Brain pericyte (primary cell): ENCODE data around the gene C12orf43.

ENCODE experiments used
- DNase-seq: peaks from one replicate; pipeline ENCODE4 v3.0.0-alpha.2; 2012; ENCODE audit warnings: low read depth, low spot score

C12orf43 gene

DNA sequence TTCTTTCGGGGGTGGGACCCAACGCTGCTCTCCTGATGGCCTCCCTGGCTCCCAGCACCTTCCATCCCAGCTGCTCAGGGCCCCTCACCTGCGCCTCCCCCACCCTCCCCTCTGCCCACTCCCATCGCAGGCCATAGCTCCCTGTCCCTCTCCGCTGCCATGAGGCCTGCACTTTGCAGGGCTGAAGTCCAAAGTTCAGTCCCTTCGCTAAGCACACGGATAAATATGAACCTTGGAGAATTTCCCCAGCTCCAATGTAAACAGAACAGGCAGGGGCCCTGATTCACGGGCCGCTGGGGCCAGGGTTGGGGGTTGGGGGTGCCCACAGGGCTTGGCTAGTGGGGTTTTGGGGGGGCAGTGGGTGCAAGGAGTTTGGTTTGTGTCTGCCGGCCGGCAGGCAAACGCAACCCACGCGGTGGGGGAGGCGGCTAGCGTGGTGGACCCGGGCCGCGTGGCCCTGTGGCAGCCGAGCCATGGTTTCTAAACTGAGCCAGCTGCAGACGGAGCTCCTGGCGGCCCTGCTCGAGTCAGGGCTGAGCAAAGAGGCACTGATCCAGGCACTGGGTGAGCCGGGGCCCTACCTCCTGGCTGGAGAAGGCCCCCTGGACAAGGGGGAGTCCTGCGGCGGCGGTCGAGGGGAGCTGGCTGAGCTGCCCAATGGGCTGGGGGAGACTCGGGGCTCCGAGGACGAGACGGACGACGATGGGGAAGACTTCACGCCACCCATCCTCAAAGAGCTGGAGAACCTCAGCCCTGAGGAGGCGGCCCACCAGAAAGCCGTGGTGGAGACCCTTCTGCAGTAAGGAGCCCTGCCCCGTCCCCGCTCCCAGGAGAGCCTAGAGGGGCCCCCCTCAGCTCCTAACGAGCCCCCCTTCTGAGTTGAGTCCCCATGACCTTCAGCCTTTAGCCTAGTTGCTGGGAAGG, 37.7 kb downstream of the C12orf43 start, which contains the start of gene HNF1A:
Gene HNF1A, plus strand, starts transcription at position 248 of the 924 bp plus-strand sequence. Its CDS starts 226 bp downstream, at position 474.
- no peak for DNase-seq

GRCh38 chr12:120977531-120978295, 38.6 kb downstream of the C12orf43 start:
- DNase-seq = no peak

DNA sequence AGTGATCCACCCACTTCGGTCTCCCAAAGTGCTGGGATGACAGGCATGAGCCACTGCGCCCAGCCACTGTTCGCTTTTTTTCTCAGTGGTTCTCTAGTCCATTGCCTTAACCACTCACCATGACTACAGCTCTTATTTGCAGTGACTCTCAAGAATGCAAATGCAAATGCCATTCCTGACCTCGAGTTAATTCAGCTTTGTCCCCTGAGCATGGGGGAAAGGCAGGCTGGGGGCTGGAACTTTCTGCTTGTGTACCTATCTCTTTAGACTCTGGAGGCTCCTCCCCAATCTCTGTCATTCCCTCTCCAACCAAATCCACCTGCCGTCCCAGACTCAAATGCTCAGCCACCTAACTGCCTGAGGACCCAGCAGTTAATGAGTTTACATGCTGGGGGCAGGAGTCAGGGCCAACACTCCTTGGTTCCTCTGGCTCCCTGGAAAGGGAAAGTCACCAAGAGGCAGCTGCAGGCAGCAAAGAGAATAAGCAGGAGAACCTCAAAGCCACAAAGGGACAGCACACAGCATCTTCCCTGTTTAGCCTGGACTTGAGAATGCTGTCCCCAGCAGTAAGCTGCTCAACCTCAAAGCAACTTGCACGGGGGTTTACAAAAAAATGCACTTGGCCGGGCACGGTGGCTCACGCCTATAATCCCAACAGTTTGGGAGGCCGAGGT, 43.3 kb downstream of the C12orf43 start:
- no peak for DNase-seq

GRCh38 chr12:120971299-120972180, 44.7 kb downstream of the C12orf43 start:
- DNase-seq = no peak

DNA sequence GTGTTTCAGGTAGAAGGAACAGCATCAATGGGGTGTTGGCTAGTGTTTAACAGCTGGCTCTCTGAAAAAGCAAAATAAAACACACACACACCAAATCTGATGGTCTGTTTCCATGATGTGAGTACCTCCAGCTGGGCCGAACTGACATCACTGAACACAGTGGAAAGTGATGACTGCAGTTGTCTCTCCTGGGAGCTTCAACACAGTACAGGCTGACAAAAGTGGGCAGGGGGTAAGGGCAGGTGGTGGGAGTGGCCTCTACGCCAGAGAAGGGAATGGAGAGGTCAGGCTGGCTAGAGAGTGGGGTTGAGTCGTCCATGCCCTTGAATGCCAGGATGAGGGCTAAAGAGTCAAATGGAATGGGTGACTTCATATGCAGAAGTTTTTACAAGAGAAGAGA, 46.0 kb downstream of the C12orf43 start:
- DNase-seq = no peak

- DNase-seq = no peak
Observed at GRCh38 chr12:120965534-120966091, 50.7 kb downstream of the C12orf43 start.

- no peak for DNase-seq
Observed at GRCh38 chr12:120964298-120964697, 52.0 kb downstream of the C12orf43 start.

GRCh38 chr12:120962532-120963020, 53.7 kb downstream of the C12orf43 start:
- no peak for DNase-seq

DNA sequence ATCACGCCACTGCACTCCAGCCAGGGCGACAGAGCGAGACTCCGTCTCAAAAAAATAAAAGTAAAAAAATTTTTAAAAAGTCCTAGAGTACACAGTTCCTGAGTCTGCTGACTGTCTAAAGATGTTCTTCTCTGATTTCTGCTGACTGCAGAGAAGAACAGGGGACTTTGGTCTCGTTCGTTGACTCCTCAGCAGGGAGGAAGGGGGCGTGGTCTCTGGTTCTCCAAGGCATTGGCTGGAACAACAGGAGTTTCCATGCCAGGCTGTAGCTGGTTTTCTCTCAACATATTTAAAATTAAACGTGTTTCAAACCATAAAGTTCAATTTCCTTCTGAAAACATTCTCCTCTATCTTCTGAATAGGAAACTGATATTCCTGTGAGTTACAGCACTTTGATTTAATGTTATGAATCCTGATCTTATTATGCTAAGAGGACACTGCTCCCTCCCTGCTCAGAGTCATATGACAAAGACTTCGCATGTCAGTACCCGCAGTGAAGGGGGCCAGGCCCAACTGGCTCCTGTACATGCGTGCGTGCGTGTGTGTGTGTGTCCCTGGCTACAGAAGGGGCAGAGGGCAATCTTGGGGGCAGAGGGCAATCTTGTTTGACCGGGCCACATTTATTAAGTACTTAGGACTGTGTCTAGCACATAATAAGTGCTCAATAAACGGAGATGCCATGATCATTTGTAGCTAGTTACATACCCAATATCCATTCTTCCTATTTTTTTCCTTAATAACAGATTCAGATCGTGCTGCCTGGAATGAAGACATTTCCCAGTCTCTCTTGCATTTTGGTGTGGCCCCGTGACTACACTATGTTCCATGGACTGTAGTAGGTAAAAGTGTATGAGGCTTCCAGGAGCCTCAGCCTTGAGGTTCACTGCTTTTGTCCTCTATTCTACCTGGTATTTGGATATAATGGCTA, 54.4 kb downstream of the C12orf43 start:
- DNase-seq = no peak

GRCh38 chr12:120960657-120961056, 55.6 kb downstream of the C12orf43 start:
- DNase-seq = no peak

- no peak for DNase-seq
Observed at GRCh38 chr12:120959111-120959878, 57.0 kb downstream of the C12orf43 start.

GRCh38 chr12:120956579-120957300, 59.5 kb downstream of the C12orf43 start:
- DNase-seq = no peak

- no peak for DNase-seq
Observed at GRCh38 chr12:120955232-120955631, 61.1 kb downstream of the C12orf43 start.

GRCh38 chr12:120950807-120951206, 65.5 kb downstream of the C12orf43 start:
- DNase-seq = no peak
